Type B pancreatic cell (in vitro differentiated cells): ENCODE data around the gene PRICKLE1. TPM values are rescaled to one million over a fixed set of nuclear protein-coding genes. Genes with fewer than 3 reads are reported as not detected.

Experiments
- DNase-seq: peaks from one replicate; pipeline ENCODE4 v3.0.0; 2021; ENCODE audit warnings: mixed read lengths; ENCODE audit not compliant: unreplicated experiment; ENCODE audit errors: extremely low spot score
- H3K27ac Mint-ChIP-seq: 2 replicates; pipeline ENCODE4 v1.8.0; 2021; ENCODE audit warnings: mild to moderate bottlenecking, mixed read lengths
- H3K27me3 Mint-ChIP-seq: 2 replicates; pipeline ENCODE4 v1.8.0; 2021; ENCODE audit warnings: mixed read lengths
- H3K36me3 Mint-ChIP-seq: 2 replicates; pipeline ENCODE4 v1.8.0; 2021; ENCODE audit warnings: mixed read lengths
- H3K4me1 Mint-ChIP-seq: one replicate; pipeline ENCODE4 v1.8.0; 2021; ENCODE audit warnings: mixed read lengths; ENCODE audit not compliant: unreplicated experiment
- H3K4me3 Mint-ChIP-seq: 2 replicates; pipeline ENCODE4 v1.8.0; 2021; ENCODE audit warnings: mild to moderate bottlenecking, mixed read lengths
- H3K9me3 Mint-ChIP-seq: 2 replicates; pipeline ENCODE4 v1.8.0; 2021; ENCODE audit warnings: mixed read lengths
- total RNA-seq: library from RNA; stranded (reverse); gene quantifications from 2 replicates; pipeline ENCODE4 v1.2.1, GENCODE V29; 2021; ENCODE audit warnings: low replicate concordance
- TF ChIP-seq, protein P1 (sequence below): fragments of 200-600 bp; sonication (generic); conservative IDR thresholded peaks from 2 replicates; pipeline ENCODE4 v1.5.0; 2021; ENCODE audit warnings: antibody characterized with exemption, mild to moderate bottlenecking

PRICKLE1 gene
- total RNA-seq, 1 donor from 2014 or later: 28.7 TPM

DNA sequence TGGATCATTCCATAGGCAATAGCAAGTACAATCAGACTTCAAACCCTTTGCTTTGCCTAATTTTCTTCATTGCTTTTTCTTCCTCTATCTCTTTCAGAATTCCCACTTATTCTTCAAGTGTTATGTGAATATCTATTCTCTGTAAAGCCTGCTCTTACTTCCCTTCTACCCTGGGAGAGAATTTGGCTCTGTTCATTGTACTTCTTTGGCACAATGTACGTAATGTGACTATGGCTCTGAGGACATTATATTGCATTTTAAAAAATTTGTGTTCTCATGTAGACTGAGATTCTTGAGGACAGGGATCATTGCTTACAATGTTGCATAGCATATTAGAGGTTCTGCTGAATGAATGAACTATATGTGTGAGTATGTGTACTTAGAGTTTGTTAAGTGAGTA lies 16.9 kb upstream of the PRICKLE1 start:
- peaks cover 2% of the 10 kb centered on the region for H3K9me3 Mint-ChIP-seq

GRCh38 chr12:42605685-42606084 lies 16.1 kb upstream of the PRICKLE1 start:
- Mint-ChIP-seq H3K27me3 (peaks cover 6% of the 10 kb centered on the region), H3K27ac (no peak overlapping the region), H3K36me3 (no peaks in the 10 kb centered on the region), H3K9me3 (no peaks in the 10 kb centered on the region), H3K4me3 (no peak overlapping the region), H3K4me1 (no peaks in the 10 kb centered on the region)
- no peak for DNase-seq
- TF ChIP-seq, protein P1, sequence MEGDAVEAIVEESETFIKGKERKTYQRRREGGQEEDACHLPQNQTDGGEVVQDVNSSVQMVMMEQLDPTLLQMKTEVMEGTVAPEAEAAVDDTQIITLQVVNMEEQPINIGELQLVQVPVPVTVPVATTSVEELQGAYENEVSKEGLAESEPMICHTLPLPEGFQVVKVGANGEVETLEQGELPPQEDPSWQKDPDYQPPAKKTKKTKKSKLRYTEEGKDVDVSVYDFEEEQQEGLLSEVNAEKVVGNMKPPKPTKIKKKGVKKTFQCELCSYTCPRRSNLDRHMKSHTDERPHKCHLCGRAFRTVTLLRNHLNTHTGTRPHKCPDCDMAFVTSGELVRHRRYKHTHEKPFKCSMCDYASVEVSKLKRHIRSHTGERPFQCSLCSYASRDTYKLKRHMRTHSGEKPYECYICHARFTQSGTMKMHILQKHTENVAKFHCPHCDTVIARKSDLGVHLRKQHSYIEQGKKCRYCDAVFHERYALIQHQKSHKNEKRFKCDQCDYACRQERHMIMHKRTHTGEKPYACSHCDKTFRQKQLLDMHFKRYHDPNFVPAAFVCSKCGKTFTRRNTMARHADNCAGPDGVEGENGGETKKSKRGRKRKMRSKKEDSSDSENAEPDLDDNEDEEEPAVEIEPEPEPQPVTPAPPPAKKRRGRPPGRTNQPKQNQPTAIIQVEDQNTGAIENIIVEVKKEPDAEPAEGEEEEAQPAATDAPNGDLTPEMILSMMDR: no peak

More for the DNA sequence above, 16.9 kb upstream of the PRICKLE1 start:
- no peak for DNase-seq
- no peaks in the 10 kb centered on the region for H3K36me3 Mint-ChIP-seq
- H3K27me3 Mint-ChIP-seq: peaks cover 6% of the 10 kb centered on the region
- peaks cover 2% of the 10 kb centered on the region for H3K4me1 Mint-ChIP-seq
- no peak overlapping the region for H3K27ac Mint-ChIP-seq
- TF ChIP-seq, protein P1: no peak
- H3K4me3 Mint-ChIP-seq: no peak overlapping the region

DNA sequence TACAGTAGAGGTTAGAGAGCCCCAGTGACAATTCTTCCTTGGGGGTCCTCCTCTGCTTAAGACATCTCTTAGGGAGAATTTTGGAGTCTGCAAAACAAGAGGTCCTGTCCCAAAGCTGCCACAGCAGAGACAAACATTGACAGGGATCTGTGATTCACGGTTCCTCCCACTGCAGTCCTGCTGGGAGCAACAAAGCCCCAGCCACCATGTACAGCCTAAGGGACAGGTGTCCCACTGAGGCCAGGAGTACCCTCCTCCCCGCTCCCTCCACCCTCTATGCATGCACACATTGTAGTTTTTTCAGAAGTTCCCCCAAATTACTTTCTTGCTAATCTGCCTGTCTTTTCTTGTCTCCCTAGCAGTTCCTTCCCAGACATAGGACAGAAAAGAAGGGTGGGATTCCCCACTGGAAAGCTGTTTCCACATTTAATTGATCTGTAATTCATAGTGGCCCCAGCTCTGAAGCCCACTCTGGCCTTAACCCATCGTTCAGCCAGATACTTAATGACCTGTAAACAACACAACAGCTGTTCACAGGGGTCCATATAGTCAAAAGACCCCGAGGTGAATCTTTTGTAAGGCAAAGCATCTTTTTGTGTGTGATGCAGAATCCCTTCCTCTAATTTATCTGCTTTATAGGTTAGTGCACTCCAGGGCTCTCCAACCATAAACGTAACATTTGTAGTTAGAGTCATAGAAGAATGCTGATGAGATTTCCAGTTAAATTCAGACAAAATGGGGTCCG lies 13.9 kb upstream of the PRICKLE1 start:
- Mint-ChIP-seq H3K4me3 (no peak overlapping the region), H3K27me3 (peaks cover 5% of the 10 kb centered on the region), H3K36me3 (no peaks in the 10 kb centered on the region), H3K9me3 (no peaks in the 10 kb centered on the region), H3K4me1 (no peaks in the 10 kb centered on the region), H3K27ac (no peak overlapping the region)
- TF ChIP-seq, protein P1: no peak
- DNase-seq: no peak

DNA sequence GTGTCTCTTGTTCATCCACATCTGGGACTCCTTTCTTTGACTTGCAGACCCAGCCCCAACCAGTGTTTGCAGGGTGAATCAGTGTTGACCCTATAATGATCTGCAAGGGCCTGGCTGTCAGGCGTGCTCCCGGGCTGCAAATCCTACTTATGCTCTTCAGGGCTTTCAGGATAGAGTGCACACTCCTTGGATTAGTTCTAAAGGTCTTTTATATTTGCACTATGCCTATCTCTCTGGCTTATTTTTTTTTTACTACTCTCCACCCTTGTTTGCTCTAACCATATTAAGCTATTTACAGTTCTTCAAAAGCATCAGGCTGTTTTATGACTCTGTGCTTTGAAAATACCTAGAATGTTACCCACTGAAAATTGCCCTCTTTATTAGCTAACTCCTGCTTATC lies 4.3 kb upstream of the PRICKLE1 start:
- Mint-ChIP-seq H3K27me3 (peaks cover 18% of the 10 kb centered on the region), H3K27ac (no peak overlapping the region), H3K4me3 (peak overlapping the region; percentile 55), H3K36me3 (no peaks in the 10 kb centered on the region), H3K9me3 (no peaks in the 10 kb centered on the region), H3K4me1 (no peaks in the 10 kb centered on the region)
- TF ChIP-seq, protein P1: no peak
- no peak for DNase-seq

GRCh38 chr12:42590330-42590934 lies 886 bp upstream of the PRICKLE1 start:
- H3K36me3 Mint-ChIP-seq: no peaks in the 10 kb centered on the region
- TF ChIP-seq, protein P1: no peak
- no peaks in the 10 kb centered on the region for H3K9me3 Mint-ChIP-seq
- peaks cover 16% of the 10 kb centered on the region for H3K27me3 Mint-ChIP-seq
- H3K27ac Mint-ChIP-seq: peak overlapping the region; percentile 74
- H3K4me1 Mint-ChIP-seq: peaks cover 13% of the 10 kb centered on the region
- H3K4me3 Mint-ChIP-seq: peak overlapping the region; percentile 91
- DNase-seq: no peak
